Measurements from ENCODE around the gene CDHR1. TPM values are rescaled to one million over a fixed set of nuclear protein-coding genes. Genes with fewer than 3 reads are reported as not detected.

The CDHR1 gene
- total and polyA plus RNA-seq, 2 of the 8 experiments (the other 6 are each of a cell fraction or from before 2014, with no cell fraction given), result 3.9 to 10.5 TPM

DNA sequence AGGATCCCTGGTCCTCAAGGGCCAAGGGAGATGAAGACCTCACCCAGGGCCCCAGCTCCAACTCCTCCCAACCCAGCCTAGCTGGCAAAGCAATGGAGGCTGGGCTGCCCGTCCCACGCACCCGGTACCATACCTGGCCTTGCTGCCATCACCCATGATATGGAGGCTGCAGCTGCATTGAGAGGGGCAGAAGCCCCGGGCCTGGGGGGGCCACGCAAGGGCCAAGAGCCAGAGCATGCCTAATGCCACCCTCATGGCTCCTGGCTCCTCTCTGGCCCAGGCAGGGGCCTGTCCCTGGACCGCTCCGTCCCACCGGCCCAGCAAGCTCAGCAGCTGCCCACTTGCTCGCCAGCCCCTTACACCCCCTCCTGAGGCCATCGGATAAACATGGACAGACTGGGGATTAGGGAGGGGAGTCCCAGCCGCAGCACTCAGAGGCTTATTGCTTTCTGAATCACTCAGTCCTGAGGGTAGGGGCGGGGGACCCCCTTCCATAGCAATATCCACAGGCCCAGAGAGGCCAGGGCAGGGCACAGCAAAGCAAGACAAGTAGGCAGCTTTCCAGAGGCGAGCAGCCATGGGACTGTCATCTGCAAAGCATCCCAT, 47.0 kb downstream of the CDHR1 start, which contains the start of gene LRIT1 (continued):
- TF ChIP-seq RNF2 (IDR thresholded peaks at IDR 0.05; ENCODE audit: borderline replicate concordance, low read depth, low read length, missing control alignments, poor library complexity, severe bottlenecking) (no peak), TEAD4 (IDR thresholded peaks at IDR 0.05; ENCODE audit: low read depth, low read length) (no peak), KDM4A (IDR thresholded peaks at IDR 0.05; ENCODE audit: low read depth, low read length, severe bottlenecking) (no peak), SP1 (IDR thresholded peaks at IDR 0.05; ENCODE audit: low read depth, low read length) (no peak), JUN (IDR thresholded peaks at IDR 0.05; ENCODE audit: low read depth, low read length) (no peak), EGR1 (IDR thresholded peaks at IDR 0.05; ENCODE audit: borderline replicate concordance, low read depth, low read length) (no peak), NRF1 (IDR thresholded peaks at IDR 0.05; ENCODE audit: low read depth, low read length) (no peak), CBX5 (IDR thresholded peaks at IDR 0.05; ENCODE audit: low read depth, low read length) (no peak), RAD21 (IDR thresholded peaks at IDR 0.05 in 1 of 2, conservative IDR thresholded peaks at IDR 0.05 in 1 of 2; ENCODE audit: low read depth in 2 of 2, low read length in 2 of 2) (no peak)
- TF ChIP-seq, protein P1, sequence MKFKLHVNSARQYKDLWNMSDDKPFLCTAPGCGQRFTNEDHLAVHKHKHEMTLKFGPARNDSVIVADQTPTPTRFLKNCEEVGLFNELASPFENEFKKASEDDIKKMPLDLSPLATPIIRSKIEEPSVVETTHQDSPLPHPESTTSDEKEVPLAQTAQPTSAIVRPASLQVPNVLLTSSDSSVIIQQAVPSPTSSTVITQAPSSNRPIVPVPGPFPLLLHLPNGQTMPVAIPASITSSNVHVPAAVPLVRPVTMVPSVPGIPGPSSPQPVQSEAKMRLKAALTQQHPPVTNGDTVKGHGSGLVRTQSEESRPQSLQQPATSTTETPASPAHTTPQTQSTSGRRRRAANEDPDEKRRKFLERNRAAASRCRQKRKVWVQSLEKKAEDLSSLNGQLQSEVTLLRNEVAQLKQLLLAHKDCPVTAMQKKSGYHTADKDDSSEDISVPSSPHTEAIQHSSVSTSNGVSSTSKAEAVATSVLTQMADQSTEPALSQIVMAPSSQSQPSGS (IDR thresholded peaks at IDR 0.05; ENCODE audit: low read length), result no peak

All from H1 (cell line).